ENCODE data around the gene ATXN8OS. TPM values are rescaled to one million over a fixed set of nuclear protein-coding genes. Genes with fewer than 3 reads are reported as not detected.

Gene ATXN8OS
- total RNA-seq, 1 experiment from 2014 or later, result not detected

DNA sequence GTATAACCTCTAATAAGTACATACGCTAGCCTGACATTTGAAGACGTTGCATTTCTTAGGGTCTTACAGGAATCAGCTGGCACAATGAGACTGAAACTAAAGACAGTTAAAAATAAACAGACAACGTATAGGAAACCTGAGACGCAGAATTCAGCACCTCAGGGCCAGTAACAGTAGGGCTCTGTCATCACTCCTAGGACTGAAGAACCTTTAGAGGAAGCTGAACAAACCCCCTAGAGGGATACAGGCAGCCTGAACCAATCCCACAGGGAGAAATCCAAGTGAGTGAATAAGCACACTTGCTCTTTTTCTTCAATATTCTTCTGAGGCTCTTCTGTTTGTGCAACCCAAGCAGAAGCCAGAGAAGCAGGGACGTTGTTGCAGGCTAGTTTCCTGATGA lies 54.5 kb downstream of the ATXN8OS start:
- Histone ChIP-seq H3K27ac (ENCODE audit: low read depth, low read length, poor library complexity, severe bottlenecking) (no peak overlapping the region), H3K27me3 (replicated peaks; ENCODE audit: insufficient read depth, low read depth, low read length, poor library complexity) (no peaks in the 10 kb centered on the region), H3K9me3 (ENCODE audit: low read depth, low read length, poor library complexity, severe bottlenecking) (no peaks in the 10 kb centered on the region), H3K36me3 (ENCODE audit: insufficient read depth, low read length, poor library complexity, severe bottlenecking) (no peaks in the 10 kb centered on the region), H3K4me1 (ENCODE audit: insufficient read depth, low read length, poor library complexity, severe bottlenecking) (no peaks in the 10 kb centered on the region), H3K4me3 (ENCODE audit: low read depth, low read length, poor library complexity, severe bottlenecking) (no peak overlapping the region)
- no peak for DNase-seq (ENCODE audit: low spot score)
- intact Hi-C loops (cut with micrococcal nuclease; ENCODE audit: unreplicated experiment), result no loop called here
- TF ChIP-seq CTCF (conservative IDR thresholded peaks at IDR 0.05; ENCODE audit: low read depth, low read length) (no peak), EZH2 (IDR thresholded peaks at IDR 0.05; ENCODE audit: borderline replicate concordance, low read depth, low read length, poor library complexity, severe bottlenecking) (no peak)
- no TSS peak for BruUV-seq (replicated peaks)
- ChIA-PET CTCF (no interaction called here), POLR2A (ENCODE audit: low non-redundant PET) (no interaction called here)

GRCh38 chr13:70170689-70171088 lies 63.1 kb downstream of the ATXN8OS start:
- POLR2A ChIA-PET (ENCODE audit: low non-redundant PET), result no interaction called here
- Histone ChIP-seq H3K9me3 (ENCODE audit: low read depth, low read length, poor library complexity, severe bottlenecking) (no peaks in the 10 kb centered on the region), H3K4me3 (ENCODE audit: low read depth, low read length, poor library complexity, severe bottlenecking) (no peak overlapping the region), H3K27me3 (replicated peaks; ENCODE audit: insufficient read depth, low read depth, low read length, poor library complexity) (no peaks in the 10 kb centered on the region), H3K27ac (ENCODE audit: low read depth, low read length, poor library complexity, severe bottlenecking) (no peak overlapping the region), H3K4me1 (ENCODE audit: insufficient read depth, low read length, poor library complexity, severe bottlenecking) (no peaks in the 10 kb centered on the region), H3K36me3 (ENCODE audit: insufficient read depth, low read length, poor library complexity, severe bottlenecking) (no peaks in the 10 kb centered on the region)
- no peak for DNase-seq (ENCODE audit: low spot score)
- no peak for TF ChIP-seq EZH2 (IDR thresholded peaks at IDR 0.05; ENCODE audit: borderline replicate concordance, low read depth, low read length, poor library complexity, severe bottlenecking)
- no peak for TF ChIP-seq CTCF (conservative IDR thresholded peaks at IDR 0.05; ENCODE audit: low read depth, low read length)
- intact Hi-C loops (cut with micrococcal nuclease; ENCODE audit: unreplicated experiment), result no loop called here
- CTCF ChIA-PET, result no interaction called here
- BruUV-seq (replicated peaks), result no TSS peak

- no peaks in the 10 kb centered on the region for H3K4me1 ChIP-seq (ENCODE audit: insufficient read depth, low read length, poor library complexity, severe bottlenecking)
- no TSS peak for BruUV-seq (replicated peaks)
- no peaks in the 10 kb centered on the region for H3K9me3 ChIP-seq (ENCODE audit: low read depth, low read length, poor library complexity, severe bottlenecking)
- DNase-seq (ENCODE audit: low spot score), result no peak
- no peaks in the 10 kb centered on the region for H3K27me3 ChIP-seq (replicated peaks; ENCODE audit: insufficient read depth, low read depth, low read length, poor library complexity)
- no peaks in the 10 kb centered on the region for H3K36me3 ChIP-seq (ENCODE audit: insufficient read depth, low read length, poor library complexity, severe bottlenecking)
- intact Hi-C loops (cut with micrococcal nuclease; ENCODE audit: unreplicated experiment), result no loop called here
- ChIA-PET CTCF (no interaction called here), POLR2A (ENCODE audit: low non-redundant PET) (no interaction called here)
- H3K27ac ChIP-seq (ENCODE audit: low read depth, low read length, poor library complexity, severe bottlenecking), result no peak overlapping the region
- no peak overlapping the region for H3K4me3 ChIP-seq (ENCODE audit: low read depth, low read length, poor library complexity, severe bottlenecking)
- TF ChIP-seq EZH2 (IDR thresholded peaks at IDR 0.05; ENCODE audit: borderline replicate concordance, low read depth, low read length, poor library complexity, severe bottlenecking) (no peak), CTCF (conservative IDR thresholded peaks at IDR 0.05; ENCODE audit: low read depth, low read length) (no peak)
These were observed 63.5 kb downstream of the ATXN8OS start for GRCh38 chr13:70171151-70171550.
